ENCODE measurements around the gene THTPA.

DNA sequence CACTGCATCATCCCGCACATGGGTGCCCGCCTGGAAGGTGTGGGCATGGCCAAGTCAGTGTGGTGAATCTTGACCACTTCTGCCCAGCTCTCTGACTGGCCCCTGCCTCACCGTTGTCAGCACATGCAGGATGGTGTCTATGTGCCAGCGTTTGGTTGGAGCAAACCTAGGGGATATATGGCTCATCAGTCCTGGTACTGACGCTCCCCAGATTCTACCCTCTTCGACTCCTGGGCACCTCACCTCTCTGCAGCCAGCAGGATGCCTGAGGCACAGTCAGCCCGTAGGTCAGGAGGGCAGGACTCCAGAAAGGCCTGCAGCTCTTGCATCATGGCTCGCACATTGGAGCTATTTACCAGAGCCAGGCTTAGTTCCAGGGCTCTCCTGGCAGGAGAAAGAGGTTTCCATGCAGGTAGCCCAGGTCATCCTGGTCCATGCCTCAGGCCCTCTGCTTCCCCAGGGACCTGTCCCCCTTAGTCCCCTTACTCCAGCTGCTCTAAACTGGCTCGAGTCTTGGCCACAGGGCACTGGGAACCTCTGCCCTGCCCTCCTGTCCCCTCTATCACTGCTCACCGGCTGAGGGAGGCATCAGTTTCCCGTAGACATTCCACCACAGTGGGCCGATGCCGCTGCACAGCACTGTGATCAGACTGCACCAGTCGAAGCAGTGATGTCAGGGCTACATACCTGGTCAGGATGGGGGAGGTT, 7.6 kb downstream of the THTPA start:
- TF ChIP-seq, protein P1, sequence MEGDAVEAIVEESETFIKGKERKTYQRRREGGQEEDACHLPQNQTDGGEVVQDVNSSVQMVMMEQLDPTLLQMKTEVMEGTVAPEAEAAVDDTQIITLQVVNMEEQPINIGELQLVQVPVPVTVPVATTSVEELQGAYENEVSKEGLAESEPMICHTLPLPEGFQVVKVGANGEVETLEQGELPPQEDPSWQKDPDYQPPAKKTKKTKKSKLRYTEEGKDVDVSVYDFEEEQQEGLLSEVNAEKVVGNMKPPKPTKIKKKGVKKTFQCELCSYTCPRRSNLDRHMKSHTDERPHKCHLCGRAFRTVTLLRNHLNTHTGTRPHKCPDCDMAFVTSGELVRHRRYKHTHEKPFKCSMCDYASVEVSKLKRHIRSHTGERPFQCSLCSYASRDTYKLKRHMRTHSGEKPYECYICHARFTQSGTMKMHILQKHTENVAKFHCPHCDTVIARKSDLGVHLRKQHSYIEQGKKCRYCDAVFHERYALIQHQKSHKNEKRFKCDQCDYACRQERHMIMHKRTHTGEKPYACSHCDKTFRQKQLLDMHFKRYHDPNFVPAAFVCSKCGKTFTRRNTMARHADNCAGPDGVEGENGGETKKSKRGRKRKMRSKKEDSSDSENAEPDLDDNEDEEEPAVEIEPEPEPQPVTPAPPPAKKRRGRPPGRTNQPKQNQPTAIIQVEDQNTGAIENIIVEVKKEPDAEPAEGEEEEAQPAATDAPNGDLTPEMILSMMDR (IDR thresholded peaks at IDR 0.05) = no peak
- TF ChIP-seq POLR2A (IDR thresholded peaks at IDR 0.05) = no peak

Data from uterus (tissue), 2 donors.